ENCODE data around the gene BNIPL.

DNA sequence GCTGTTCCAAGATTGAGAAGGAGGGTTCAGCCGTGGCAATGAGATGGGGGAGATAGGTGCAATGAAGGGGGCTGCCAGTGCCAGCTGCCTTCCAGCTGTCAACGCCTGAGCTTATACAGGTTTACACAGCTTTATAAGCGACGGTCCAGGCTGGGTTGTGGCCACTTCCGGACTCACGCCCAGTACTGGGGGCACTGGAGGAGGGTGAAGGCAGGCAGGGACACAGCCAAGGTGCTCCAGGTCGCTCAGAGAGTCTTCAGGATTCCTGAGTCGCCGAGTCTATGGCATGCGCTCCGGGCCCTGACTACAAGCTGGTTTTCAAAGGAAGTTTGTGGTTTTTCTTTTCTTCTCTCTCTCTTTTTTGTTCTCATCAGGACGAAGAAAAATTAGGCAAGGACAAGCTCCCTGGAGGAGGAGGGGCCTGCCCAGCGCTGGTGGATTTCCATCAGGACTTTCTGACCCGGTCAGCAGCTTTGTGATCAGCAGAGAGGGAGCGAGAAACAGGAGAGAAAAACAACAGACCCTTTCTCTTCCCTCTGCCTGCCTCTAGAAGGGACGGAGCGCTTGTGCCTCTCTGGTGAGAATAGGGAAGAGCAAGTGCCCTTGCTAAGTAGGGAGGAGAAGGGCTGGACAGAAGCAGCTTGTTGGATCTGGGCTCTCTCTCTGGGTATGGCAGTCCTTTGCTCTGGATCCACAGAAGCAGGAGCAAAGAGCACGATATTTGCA lies 29.9 kb upstream of the BNIPL start, which contains the start of gene MINDY1:
- TF ChIP-seq, protein P1, sequence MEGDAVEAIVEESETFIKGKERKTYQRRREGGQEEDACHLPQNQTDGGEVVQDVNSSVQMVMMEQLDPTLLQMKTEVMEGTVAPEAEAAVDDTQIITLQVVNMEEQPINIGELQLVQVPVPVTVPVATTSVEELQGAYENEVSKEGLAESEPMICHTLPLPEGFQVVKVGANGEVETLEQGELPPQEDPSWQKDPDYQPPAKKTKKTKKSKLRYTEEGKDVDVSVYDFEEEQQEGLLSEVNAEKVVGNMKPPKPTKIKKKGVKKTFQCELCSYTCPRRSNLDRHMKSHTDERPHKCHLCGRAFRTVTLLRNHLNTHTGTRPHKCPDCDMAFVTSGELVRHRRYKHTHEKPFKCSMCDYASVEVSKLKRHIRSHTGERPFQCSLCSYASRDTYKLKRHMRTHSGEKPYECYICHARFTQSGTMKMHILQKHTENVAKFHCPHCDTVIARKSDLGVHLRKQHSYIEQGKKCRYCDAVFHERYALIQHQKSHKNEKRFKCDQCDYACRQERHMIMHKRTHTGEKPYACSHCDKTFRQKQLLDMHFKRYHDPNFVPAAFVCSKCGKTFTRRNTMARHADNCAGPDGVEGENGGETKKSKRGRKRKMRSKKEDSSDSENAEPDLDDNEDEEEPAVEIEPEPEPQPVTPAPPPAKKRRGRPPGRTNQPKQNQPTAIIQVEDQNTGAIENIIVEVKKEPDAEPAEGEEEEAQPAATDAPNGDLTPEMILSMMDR (IDR thresholded peaks at IDR 0.05; ENCODE audit: low read length), result peak; percentile 44; the same call in 1 of the 2 replicates
- TF ChIP-seq EZH2 (IDR thresholded peaks at IDR 0.05; ENCODE audit: borderline replicate concordance, low read length), result no peak

All from OCI-LY1 (cell line).